SU-DHL-6 (cell line): ENCODE results near the gene ALDH18A1.

Experiments
- CTCF ChIP-seq: fragments of 200-600 bp; sonication (generic); IDR thresholded peaks from one replicate; pipeline ENCODE4 v1.5.1; 2017; ENCODE audit warnings: antibody characterized with exemption, mild to moderate bottlenecking, low read length, moderate library complexity; ENCODE audit not compliant: insufficient read depth, poor library complexity, severe bottlenecking
- EZH2phosphoT487 ChIP-seq: fragments of 200-600 bp; sonication (generic), shearing (Covaris generic); conservative IDR thresholded peaks from 2 replicates; pipeline ENCODE4 v1.6.1; 2018; ENCODE audit warnings: mild to moderate bottlenecking, antibody characterized with exemption, low read length, moderate library complexity, mixed read lengths

- TF ChIP-seq CTCF (no peak), EZH2phosphoT487 (no peak)
Observed at GRCh38 chr10:95579292-95579691, 77.2 kb downstream of the ALDH18A1 start.
